ENCODE data around the gene NAA60.
"Not testable (repeated sequence)": the region's sequence is repeated elsewhere in the genome, so short reads cannot be mapped to it uniquely, and the experiment has no call there.

GRCh38 chr16:3473596-3473943 is 30.1 kb downstream of the NAA60 start:
- not testable (repeated sequence) for TF ChIP-seq POLR2A, CTCF, POLR2AphosphoS5 (IDR thresholded peaks at IDR 0.05)
